Renal cortical epithelial cell (primary cell): ENCODE data around the gene SPATA2L. TPM values are rescaled to one million over a fixed set of nuclear protein-coding genes. Genes with fewer than 3 reads are reported as not detected.

Source experiments
- DNase-seq: peaks from one replicate; pipeline ENCODE4 v3.0.0-alpha.2; 2011; ENCODE audit warnings: low read depth
- total RNA-seq: library from RNA; depleted of rRNA; stranded (reverse); fragments of >200 nt; gene quantifications from 2 replicates; pipeline ENCODE4 v1.2.3, GENCODE V29; 2014

Gene SPATA2L
- total RNA-seq, 1 donor from 2014 or later: 22.7 TPM

DNA sequence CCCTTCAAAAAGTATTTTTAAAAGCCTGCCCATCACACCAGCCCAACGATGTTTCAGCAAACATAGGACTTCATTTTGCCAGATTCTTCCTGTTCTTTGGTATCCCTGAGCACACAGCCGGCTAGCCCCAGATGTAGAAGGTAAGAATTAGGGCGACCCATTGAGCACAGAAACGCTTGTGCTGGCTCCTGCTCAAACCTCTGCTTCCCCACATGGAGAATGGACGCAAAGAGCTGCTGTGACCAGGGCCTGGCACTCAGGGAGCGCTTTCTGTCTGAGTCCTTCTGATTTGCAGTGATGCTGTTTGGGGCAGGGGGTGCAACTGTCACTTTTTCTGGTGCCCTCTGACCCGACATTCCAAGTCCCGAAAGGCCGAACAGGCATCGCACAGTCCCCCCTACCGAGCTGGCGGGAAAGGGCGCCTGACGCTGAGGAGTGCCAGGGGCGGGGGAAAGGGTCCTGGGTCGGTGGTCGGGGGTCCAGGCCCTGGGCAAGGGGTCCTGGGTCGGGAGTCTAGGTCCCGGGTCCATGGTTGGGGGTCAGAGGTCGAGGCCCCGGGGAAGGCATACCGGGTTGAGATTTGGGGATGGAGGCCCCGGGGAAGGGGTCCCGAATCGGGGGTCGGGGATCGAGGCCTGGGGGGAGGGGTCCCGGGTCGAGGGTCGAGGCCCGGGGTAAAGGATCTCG, 44.9 kb downstream of the SPATA2L start:
- no peak for DNase-seq

DNA sequence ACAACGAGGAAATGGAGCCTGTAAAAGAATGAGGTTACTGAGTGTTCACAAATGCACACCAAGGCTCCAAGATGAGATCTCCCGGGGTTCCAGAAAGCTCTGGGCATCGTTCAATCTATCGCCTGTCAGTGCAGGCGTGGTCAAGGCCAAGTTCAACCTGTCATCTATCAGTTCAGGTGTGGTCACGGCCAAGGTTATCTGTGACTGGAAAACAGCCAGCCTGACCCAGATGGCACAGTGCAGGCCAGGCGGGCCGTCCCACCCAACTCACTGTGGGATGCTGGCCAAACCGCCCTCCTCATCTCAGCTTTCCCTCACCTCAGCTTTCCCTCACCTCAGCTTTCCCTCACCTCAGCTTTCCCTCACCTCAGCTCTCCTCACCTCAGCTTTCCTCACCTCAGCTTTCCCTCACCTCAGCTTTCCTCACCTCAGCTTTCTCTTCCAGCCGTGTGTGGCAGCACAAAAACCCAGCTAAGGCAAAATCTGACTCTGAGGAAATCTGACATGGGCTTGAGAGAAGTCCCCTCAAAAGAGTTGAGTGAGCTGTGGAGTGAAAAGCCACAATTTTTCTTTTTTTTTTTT, 46.4 kb downstream of the SPATA2L start:
- no peak for DNase-seq

DNA sequence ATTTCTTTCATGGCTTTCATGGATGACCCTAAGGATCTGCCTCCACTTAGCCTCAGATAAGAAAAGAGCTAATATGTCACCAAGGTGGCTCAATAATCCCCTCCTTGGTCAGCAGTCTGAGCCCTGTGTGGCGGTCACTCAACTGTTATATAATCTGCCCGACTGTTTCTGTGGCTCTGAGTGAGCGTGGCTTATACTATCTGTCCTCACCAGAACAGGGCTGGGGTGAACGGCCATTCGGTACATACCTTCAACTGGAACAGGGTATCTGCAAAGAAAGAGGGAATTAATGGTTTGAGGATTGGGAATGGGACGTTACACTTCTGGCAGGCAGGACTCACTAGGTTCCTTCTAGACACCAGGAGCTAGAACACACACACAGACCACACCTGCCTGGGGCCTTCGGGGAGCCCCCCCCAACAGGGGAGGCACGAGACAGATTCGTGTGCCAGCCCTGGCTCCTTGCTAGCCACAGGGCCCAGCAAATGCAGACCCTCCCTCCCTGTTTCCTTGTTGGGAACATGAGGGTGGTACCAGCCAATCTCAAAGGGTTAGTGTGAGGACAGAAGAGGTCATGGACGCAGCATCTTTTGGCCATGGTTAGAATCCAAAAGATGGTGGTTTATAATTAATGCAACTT, 47.7 kb downstream of the SPATA2L start:
- no peak for DNase-seq

DNA sequence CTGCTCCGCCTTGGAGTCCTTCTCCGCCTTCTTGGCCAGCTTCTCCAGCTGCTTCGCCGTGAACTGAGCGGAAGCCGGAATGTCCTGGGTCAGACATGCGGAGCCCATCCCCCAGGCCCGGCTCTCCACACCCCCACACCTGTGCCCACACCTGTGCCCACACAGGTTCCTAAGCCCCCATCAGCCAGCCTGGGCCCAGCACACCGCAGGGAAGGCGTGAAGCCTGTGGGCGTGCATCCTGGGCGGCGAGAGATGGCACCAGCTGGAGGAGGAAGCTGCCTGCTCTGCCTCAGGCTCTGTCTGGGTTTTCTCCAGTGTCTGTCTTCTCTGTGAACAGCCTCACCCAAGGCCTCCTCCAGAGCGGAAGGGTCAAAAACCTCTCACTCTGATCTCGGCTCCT, 49.9 kb downstream of the SPATA2L start:
- DNase-seq: no peak

DNA sequence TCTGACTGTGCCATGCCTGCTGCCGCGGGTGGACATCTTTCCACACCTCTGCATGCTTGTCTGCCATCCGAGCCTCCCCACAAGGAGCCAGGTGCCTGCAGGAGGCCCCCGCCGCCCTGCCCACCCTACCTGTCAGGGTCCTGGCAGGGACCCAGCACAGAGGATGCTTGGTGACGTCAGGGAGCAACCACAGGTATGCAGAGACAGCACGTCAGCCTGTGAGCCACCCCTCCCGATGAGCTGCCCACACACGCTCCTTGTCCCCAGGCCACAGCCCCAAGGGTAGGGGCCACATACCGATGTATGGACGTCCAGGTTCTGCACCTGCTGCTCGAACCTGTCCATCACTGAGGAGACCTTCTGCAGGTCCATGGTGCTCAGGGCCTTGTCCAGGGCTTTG, 54.6 kb downstream of the SPATA2L start:
- DNase-seq: no peak

Other genes starting within 250 kb of the SPATA2L start
- gene ANKRD11, start 211.1 kb downstream of the SPATA2L start, total RNA-seq: 32.3 and 96.9 TPM in 2 replicates
- gene SPG7, start 193.3 kb downstream of the SPATA2L start, total RNA-seq: 114 and 152 TPM in 2 replicates
- 1,512 and 2,288 TPM in 2 replicates for gene RPL13, start 141.0 kb downstream of the SPATA2L start, total RNA-seq
- 11.9 and 45.5 TPM in 2 replicates for gene CPNE7, start 125.9 kb downstream of the SPATA2L start, total RNA-seq
- gene DPEP1, start 88.1 kb downstream of the SPATA2L start, total RNA-seq: 0.50 and 3.1 TPM in 2 replicates
- gene CHMP1A, start 44.0 kb downstream of the SPATA2L start, total RNA-seq: 109 and 119 TPM in 2 replicates
- gene SPATA33, start 43.9 kb downstream of the SPATA2L start, total RNA-seq: 3.0 and 7.9 TPM in 2 replicates
- 33.9 and 56.5 TPM in 2 replicates for gene CDK10, start 15.0 kb downstream of the SPATA2L start, total RNA-seq
- 7.1 and 12.6 TPM in 2 replicates for gene VPS9D1, start 19.2 kb upstream of the SPATA2L start, total RNA-seq
- gene ZNF276, start 19.8 kb upstream of the SPATA2L start, total RNA-seq: 10.6 and 20.7 TPM in 2 replicates
- gene FANCA, start 114.9 kb upstream of the SPATA2L start, total RNA-seq: 3.6 and 13.0 TPM in 2 replicates
- gene SPIRE2, start 126.8 kb upstream of the SPATA2L start, total RNA-seq: 1.4 and 6.0 TPM in 2 replicates
- 155 and 178 TPM in 2 replicates for gene TCF25, start 171.9 kb upstream of the SPATA2L start, total RNA-seq
- gene MC1R, start 217.2 kb upstream of the SPATA2L start, total RNA-seq: 2.3 and 9.3 TPM in 2 replicates
- gene TUBB3, start 221.6 kb upstream of the SPATA2L start, total RNA-seq: 368 and 1,261 TPM in 2 replicates
- 84.7 and 105 TPM in 2 replicates for gene DEF8, start 247.1 kb upstream of the SPATA2L start, total RNA-seq